ENCODE measurements around the gene PVRIG.

DNA sequence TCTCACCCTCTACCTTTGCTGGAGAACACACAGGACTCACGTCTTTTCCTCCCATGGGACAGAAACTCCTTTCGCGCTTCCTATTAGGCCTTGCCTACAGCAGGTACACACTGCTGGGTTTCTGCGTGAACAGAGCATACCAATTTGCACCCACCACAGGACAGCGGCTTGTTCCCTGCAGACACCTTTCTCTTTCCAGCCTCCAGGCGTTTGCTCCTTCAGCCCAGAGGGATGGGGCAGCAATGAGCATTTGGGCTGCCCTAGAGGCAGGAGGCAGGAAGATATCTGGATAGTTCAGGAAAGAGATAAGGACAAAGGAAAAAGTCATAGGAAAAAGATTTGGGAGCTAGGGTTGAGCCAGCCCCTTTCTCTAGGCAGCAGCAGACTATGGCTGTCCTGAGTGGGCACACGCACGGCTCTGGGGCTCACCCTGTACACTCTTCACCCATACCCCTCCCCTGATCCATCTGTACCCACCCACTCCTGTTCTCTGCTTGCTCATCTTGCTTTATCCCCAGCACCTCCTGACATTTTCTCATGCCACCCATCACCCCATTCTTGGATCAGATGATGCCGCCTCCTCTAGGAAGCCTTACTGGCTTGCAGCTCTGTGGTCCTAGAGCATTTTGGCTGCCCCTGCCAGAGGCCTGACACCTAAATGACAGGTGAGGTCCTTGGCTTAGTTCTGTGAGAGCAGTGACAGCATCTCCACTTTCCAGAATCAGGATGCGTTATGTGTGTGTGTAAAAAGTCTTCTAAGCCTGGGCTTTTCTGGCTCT lies 47.0 kb downstream of the PVRIG start:
- TF ChIP-seq, protein P1, sequence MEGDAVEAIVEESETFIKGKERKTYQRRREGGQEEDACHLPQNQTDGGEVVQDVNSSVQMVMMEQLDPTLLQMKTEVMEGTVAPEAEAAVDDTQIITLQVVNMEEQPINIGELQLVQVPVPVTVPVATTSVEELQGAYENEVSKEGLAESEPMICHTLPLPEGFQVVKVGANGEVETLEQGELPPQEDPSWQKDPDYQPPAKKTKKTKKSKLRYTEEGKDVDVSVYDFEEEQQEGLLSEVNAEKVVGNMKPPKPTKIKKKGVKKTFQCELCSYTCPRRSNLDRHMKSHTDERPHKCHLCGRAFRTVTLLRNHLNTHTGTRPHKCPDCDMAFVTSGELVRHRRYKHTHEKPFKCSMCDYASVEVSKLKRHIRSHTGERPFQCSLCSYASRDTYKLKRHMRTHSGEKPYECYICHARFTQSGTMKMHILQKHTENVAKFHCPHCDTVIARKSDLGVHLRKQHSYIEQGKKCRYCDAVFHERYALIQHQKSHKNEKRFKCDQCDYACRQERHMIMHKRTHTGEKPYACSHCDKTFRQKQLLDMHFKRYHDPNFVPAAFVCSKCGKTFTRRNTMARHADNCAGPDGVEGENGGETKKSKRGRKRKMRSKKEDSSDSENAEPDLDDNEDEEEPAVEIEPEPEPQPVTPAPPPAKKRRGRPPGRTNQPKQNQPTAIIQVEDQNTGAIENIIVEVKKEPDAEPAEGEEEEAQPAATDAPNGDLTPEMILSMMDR (IDR thresholded peaks at IDR 0.05) = no peak
- no peak for TF ChIP-seq POLR2A (IDR thresholded peaks at IDR 0.05)

Measured in Peyer's patch (tissue), 4 donors.